Erythroblast (primary cell): ENCODE results near the gene GP5.

Source experiments
- DNase-seq, 2 experiments: peaks; one replicate each; lab custom pipeline; 2025; lab: John Stamatoyannopoulos, UW
- GATA1 ChIP-seq: IDR thresholded peaks from 2 replicates; pipeline ENCODE4 v1.6.1; 2011; ENCODE audit warnings: low read depth, mild to moderate bottlenecking, control low read depth, low read length, moderate library complexity
- POLR2A ChIP-seq: IDR thresholded peaks from 2 replicates; pipeline ENCODE4 v1.6.1; 2011; ENCODE audit warnings: mild to moderate bottlenecking, low read length

GP5 gene, protein sequence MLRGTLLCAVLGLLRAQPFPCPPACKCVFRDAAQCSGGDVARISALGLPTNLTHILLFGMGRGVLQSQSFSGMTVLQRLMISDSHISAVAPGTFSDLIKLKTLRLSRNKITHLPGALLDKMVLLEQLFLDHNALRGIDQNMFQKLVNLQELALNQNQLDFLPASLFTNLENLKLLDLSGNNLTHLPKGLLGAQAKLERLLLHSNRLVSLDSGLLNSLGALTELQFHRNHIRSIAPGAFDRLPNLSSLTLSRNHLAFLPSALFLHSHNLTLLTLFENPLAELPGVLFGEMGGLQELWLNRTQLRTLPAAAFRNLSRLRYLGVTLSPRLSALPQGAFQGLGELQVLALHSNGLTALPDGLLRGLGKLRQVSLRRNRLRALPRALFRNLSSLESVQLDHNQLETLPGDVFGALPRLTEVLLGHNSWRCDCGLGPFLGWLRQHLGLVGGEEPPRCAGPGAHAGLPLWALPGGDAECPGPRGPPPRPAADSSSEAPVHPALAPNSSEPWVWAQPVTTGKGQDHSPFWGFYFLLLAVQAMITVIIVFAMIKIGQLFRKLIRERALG

DNA sequence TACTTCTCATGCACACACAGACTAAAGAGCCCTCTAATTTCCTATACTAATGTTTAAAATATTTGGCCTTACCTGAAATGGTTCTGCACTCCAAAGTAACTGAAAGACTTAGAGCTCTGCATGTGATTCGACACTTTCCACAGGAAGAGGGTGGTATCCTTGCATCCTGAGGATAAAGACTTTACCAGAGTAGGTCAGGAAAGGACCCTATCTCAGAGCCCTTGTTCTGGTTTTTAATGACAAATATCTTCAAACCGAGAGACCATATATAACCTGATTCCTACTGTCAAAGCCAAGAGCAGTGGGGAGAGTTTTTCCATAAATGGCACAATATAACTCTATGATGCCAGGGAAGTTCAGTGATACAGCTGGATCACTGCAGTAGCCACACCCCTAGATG, at the start of gene GP5:
TSS of gene GP5 (minus strand) at position 101 of the 400 bp plus-strand sequence. CDS start 984 bp downstream, outside the sequence.
- TF ChIP-seq POLR2A (no peak), GATA1 (no peak)
- DNase-seq = no peak

- DNase-seq = no peak
- TF ChIP-seq POLR2A (no peak), GATA1 (no peak)
These were observed 48.6 kb upstream of the GP5 start for GRCh38 chr3:194447657-194448056.

- TF ChIP-seq POLR2A (no peak), GATA1 (no peak)
- peak; percentile 52 to 56 for DNase-seq
These were observed 48.1 kb upstream of the GP5 start for GRCh38 chr3:194447161-194447560.

- TF ChIP-seq GATA1 = no peak
- TF ChIP-seq POLR2A = no peak
- no peak for DNase-seq
These were observed 47.7 kb upstream of the GP5 start for GRCh38 chr3:194446754-194447153.

DNA sequence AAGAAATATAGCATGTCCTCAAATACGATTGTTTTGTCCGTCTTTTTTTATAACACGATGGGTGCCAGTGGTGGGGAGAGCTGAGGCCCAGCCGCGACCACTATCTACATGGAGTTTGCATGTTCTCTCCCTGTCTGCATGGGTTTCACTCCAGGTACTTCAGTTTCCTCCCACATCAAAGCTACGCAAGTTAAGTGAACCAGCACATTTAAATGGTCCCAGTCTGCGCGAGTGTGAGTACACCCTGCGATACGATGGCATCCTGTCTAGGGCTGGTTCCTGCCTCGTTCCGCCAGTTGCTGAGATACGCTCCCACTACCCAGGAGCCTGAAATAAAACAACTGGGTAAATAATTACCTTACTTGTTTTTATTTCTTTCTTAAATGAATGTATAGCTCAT, 47.1 kb upstream of the GP5 start:
- DNase-seq = no peak
- TF ChIP-seq GATA1 (no peak), POLR2A (no peak)

DNA sequence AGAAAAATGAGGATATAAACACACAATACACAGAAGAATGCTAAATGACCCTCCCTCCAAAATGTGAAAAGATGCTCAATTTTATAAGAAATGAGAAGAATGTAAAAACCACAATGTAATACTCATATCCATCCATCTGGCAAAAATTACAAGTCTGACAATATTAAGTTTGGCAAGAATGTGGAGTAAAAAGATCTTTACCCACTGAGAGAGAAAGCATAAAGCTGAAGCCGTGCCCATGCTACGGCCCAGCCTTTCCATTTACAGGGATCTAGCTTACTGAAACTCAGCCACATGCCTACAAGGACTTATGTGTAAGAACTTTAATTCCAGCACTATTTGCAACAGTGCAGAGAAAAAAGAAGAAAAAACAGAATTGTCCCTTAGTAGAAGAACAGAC, 44.8 kb upstream of the GP5 start:
- no peak for DNase-seq
- TF ChIP-seq GATA1 (no peak), POLR2A (no peak)

DNA sequence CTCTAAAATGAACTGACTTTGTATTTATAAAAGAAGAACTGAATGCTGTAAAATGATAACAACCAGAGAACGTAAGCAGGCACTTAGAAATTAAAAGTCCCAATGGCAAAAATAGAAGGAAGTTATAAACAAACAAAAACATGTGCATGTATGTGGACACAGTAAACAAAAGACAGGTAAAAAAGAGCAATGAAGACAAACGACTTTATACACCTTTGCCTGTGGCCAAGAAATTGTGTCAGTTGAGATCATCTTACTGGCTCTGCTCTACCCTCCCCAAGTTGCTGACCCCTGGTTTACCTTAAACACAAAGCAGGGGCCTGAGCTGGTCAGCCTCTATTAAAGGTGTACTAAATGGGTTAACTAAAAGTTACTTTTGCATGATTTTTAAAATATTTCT, 41.7 kb upstream of the GP5 start:
- no peak for DNase-seq
- TF ChIP-seq POLR2A (no peak), GATA1 (no peak)

DNA sequence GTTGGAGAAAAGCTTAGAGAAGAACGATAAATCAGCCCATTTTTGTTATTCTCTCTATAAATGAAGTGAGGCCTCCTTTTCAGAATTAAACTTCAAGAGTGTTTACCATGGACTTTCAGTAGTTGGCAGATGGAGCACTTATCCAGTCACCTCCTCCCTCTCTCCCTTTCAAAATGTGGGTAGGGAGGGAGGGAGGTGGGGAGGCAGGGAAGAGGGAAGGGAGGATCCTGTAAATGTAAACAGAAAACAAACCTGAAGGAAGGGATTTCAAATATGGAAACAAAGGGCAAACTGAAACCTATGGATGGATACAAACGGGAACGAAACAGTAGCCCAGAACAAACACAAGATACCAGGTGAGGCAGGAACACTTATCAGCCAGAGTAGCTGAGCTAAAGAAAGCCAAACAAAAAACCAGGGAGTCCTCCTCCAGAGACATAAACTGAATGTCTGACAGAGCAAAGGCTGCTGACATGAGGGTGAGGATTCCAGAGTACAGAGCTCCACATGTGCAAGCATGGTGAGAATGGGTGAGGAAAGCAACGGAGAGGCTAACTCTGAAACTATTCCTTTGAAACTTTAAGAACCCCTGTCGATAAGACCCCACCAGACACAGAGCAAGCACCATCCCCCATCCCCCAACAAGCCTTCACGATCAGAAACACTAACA, 41.0 kb upstream of the GP5 start:
- TF ChIP-seq GATA1 = no peak
- TF ChIP-seq POLR2A = no peak
- DNase-seq = no peak

DNA sequence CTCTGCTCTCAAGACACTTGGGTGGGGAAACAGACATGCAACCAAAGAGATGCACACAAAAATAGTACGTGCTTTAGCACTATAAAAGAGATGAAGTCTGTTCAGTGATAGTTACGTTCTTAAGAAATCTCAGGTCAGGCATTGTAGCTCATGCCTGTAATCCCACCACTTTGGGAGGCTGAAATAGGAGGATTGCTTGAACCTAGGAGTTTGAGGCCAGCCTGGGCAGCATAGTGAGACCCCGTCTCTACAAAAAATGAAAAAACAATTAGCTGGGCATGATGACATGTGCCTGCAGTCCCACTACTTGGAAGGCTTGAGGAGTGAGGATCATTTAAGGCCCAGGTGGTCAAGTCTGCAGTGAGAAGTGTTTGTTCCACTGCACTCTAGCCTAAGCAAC, 35.4 kb upstream of the GP5 start:
- DNase-seq = no peak
- TF ChIP-seq GATA1 (no peak), POLR2A (no peak)

- TF ChIP-seq POLR2A (no peak), GATA1 (no peak)
These were observed 32.5 kb upstream of the GP5 start for GRCh38 chr3:194431554-194431953.

GRCh38 chr3:194425399-194425798, 26.3 kb upstream of the GP5 start:
- TF ChIP-seq GATA1 (no peak), POLR2A (no peak)
- DNase-seq = no peak

More at GRCh38 chr3:194431554-194431953, 32.5 kb upstream of the GP5 start:
- DNase-seq = no peak

GRCh38 chr3:194424953-194425352, 25.9 kb upstream of the GP5 start:
- no peak for DNase-seq
- TF ChIP-seq POLR2A (no peak), GATA1 (no peak)

DNA sequence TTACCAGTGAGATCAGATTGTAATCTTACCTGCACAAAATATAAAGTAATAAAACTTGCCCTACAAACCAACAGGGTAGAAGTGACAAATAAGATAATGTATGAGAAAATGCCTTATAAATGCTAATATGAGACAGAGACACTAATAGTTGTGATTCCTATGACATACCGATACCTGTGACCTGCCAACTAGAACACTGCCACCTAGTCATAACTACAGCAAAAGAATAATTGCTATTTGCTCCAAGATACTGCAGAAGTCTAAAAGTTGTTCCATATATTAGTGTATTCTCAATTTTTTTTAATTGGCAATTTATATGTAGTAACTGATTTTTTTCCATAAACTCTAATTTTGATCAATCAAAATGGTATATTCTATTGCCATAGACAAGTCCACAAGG, 25.3 kb upstream of the GP5 start:
- TF ChIP-seq GATA1 = no peak
- DNase-seq = no peak

- TF ChIP-seq POLR2A (no peak), GATA1 (no peak)
- DNase-seq = no peak
These were observed 24.3 kb upstream of the GP5 start for GRCh38 chr3:194423317-194423716.
